ENCODE data around the gene GHRHR.

Gene GHRHR

GRCh38 chr7:30963842-30964241, at the start of gene GHRHR:
Gene GHRHR, plus strand, starts transcription at chr7:30963953. Its CDS starts 116 bp downstream, at chr7:30964069.
- no peak for DNase-seq (ENCODE audit: low spot score)

DNA sequence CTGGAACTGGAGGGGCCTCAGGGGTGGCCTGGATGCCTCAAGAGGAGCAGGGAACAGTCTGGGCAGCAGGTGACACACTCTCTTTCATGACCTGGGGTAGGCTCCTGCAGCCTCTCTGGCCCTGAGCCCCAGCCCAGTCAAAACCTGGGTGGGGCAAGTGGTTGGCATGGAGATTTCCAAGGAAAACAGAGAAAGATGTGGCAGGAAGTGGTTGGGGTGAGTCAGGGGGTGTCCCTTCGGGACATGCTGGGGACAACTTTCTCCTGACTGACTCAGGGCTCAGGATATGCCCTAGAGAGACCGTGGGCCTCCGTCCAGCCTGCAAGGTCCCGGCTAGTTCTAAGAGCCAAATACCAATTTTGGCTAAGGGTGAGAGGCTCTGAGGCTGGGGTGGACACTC, 49.2 kb upstream of the GHRHR start:
- peak; percentile 88 for DNase-seq (ENCODE audit: low spot score)

- peak; percentile 56 for DNase-seq (ENCODE audit: low spot score)
Observed at GRCh38 chr7:30915005-30915601, 48.6 kb upstream of the GHRHR start.

DNA sequence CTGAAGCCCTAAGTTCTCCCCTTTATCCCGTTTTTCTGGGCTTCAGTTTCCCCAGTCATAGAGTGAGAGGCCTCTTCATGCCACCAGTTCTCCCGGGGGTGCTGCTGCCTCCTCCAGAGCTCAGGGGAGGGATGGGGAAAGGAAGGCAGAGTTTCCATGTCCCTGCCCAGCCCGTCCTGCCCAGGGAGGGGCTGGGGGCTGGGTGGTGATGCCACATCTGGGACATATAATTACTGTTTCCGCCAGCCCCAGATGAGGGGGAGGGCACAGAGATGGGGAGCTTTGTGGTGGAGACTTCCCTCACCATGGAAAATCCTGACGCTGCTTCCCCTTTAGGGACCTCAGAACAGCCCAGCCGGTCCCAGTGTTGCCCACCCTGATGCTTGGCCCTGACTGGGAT, 48.0 kb upstream of the GHRHR start:
- no peak for DNase-seq (ENCODE audit: low spot score)

DNA sequence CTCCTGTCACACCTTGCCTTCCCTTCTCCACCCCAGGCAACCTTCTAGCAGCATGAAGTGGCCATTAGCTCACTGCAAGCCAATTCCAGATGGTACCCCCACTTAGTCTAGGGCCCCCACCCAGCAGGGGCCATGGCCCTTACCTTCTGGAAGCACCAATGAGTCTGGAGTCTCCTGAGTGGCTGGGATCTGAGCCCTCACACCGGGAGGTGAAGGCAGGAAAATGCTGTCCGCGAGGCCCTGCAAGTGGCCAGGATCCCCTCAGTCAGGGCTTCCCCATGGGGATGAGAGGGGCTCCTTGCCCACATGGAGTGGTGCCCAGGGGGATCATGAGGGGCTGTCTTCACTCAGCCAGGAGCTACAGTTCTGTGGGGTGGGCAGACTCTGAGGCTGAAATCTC, 47.5 kb upstream of the GHRHR start:
- DNase-seq (ENCODE audit: low spot score) = no peak

GRCh38 chr7:30916767-30917166, 47.0 kb upstream of the GHRHR start:
- DNase-seq (ENCODE audit: low spot score) = no peak

DNA sequence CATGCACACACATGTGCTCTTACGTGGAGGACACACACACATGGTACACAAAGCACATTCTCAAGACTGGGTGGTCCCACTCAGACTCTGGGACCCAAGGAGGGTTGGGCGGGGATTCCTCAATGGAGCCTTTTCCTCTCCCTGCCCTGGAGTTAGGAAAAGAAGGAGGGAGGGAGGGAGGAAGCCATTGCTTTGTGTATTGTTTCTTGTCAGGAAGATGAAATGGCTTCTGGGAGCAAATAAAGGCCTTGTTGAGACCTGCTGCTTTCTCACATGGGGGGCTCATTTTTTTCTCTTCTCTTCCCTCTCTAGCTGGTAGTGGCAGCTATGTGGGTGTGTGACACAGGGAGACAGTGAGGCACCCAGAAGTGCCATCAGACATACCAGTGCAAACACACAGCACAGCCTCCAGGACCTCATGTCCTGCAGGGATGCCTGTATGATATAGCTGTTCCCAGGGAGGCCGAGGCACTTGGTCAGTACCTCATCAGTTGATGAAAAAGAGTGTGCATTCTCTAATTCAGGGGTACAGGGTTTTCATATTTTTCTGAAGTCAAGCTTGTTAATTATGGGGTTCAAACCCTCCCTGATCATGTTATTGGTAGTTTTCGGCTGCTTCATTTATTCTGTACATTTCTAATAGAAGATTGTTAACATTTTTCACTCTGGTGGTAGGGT, 46.4 kb upstream of the GHRHR start:
- DNase-seq (ENCODE audit: low spot score) = no peak

DNA sequence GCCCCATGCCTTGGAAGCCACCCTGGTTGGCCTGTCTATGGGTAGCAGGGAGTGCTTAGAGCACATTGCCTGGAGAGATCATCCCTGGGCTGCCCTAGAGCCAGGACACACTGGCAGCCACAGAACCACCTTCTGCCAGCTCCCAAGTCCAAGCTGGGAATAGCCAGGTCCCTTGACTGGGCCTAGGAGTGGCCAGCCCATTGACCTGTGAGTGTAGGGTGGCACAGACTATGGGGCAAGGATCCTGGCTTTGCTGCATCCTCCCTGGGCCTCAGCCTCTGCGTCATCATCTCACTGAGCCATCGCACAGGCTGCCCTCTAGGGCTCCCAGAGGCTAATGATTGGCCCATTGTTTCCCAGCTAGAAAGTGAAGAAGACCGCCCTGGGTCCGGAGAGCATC, 45.1 kb upstream of the GHRHR start:
- DNase-seq (ENCODE audit: low spot score) = no peak

- DNase-seq (ENCODE audit: low spot score) = peak; percentile 62
Observed at GRCh38 chr7:30920021-30920583, 43.7 kb upstream of the GHRHR start.

DNA sequence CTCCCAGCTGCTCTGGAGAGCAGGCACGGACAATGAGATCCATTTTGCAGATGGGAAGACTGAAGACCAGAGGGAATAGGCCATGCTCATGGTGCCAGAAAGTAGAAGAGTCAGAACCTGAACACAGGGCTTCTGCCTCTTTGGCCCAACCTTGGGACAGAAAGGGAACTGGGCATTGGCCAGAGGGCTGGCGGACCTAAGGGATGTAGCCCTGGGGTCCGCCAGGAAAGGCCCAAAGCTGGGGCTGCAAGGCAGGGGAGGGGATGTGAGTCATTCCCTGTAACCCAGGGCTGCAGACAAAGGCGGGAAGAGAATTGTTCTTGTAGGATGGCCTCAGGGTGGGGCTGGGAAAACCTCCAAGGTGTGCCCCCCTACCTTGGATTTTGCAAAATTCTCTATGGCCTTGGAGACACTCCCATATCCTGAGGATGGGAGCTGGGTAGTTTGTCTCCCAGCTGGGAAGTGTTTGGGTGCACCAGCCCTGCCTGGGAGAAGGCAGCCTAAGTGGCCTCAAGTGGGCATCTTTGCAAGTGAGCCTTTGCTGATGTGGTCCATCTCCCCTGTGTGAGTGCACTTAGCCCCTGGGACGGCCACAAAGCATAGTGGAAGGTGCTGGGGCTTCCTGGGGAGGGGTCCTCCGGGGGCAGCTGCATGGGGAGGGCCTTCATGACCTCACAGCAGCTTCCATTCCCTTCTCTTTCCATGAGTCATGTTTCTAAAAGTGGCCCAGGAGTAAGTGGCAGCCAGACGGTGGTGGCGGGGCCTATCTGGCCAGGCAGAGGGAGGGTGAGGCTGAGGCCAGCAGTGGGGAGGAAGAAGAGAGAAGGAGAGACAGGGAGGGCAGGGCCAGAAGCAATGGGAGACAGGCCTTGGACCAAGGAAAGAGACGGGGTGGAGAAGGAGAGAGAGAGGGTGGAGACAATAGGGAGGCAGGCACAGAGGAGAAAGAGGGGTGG, 42.9 kb upstream of the GHRHR start:
- DNase-seq (ENCODE audit: low spot score) = peak; percentile 77

DNA sequence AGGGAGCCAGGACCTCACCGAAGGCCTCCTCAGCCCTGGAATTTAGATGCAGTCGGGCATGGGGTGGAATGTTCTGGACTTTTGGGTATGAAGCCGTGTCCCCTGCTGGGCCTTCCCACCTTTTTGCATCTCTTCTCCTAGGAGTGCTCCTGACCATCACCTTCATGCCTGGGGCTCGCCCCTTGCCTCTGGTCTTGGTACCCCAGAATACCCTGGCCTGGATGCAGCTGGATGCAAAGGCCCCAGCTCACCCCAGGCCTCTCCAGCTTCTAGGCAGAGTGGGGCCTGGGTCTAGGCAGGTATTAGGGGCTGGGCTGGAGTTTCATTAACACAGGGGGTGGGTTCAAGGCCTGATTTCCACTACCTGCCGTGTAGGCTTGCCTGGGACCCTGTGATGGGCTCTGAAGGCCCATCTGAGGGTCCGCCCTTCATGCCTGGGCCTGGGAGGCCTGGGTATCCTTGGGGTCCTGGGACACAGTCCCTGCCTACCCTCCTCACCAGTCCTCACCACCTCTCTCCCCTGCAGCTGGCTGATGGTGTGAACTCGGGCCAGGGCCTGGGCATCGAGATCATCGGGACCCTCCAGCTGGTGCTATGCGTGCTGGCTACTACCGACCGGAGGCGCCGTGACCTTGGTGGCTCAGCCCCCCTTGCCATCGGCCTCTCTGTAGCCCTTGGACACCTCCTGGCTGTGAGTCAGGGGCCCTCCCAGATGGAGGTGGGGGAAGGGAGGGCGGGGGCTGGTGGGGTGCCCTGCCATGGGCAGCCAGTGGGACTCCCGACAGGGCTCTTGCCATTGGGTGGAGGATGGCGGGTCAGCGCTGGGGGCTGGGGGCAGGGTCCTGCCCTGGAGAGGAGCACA, 42.0 kb upstream of the GHRHR start:
- no peak for DNase-seq (ENCODE audit: low spot score)

DNA sequence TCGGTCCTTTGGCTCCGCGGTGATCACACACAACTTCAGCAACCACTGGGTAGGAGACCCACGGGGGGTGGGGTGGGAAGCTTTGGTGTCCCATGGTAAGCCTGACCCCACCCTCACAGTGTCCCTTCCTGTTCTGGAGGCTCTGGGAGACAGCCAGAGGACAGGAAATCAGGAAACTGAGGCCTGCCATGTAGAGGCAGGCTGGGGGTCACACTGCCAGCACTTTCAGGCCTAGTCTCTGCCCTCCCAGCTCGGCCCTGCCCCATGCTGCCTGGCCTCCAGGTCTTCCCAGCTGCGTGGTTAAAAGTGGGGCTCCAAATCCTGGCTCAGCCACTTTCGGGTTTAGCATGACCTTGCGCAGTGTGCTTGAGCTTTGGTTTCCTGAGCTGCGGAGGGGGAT, 41.2 kb upstream of the GHRHR start:
- no peak for DNase-seq (ENCODE audit: low spot score)

DNA sequence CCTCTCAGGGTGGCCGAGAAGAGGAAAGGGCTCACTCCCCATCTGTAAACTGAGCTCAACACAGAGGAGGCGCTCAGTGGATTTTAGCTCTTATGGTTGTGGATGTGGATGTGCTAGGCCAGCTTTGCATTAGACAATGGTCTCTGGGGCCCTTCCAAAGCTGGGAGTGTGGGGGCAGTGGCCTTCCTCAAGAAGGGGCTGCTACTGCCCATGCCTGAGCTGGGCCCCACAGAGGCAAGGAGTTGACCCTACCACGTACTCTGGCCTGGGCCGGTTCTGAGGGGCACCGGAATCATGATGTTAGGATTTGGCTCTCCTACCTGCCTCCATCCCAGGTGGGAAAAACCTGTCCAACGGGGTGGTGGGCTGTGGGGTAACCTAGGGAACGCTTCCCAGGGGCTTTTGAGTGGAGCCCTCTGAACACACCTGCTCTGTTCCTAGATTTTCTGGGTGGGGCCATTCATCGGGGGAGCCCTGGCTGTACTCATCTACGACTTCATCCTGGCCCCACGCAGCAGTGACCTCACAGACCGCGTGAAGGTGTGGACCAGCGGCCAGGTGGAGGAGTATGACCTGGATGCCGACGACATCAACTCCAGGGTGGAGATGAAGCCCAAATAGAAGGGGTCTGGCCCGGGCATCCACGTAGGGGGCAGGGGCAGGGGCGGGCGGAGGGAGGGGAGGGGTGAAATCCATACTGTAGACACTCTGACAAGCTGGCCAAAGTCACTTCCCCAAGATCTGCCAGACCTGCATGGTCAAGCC, 40.6 kb upstream of the GHRHR start:
- no peak for DNase-seq (ENCODE audit: low spot score)

DNA sequence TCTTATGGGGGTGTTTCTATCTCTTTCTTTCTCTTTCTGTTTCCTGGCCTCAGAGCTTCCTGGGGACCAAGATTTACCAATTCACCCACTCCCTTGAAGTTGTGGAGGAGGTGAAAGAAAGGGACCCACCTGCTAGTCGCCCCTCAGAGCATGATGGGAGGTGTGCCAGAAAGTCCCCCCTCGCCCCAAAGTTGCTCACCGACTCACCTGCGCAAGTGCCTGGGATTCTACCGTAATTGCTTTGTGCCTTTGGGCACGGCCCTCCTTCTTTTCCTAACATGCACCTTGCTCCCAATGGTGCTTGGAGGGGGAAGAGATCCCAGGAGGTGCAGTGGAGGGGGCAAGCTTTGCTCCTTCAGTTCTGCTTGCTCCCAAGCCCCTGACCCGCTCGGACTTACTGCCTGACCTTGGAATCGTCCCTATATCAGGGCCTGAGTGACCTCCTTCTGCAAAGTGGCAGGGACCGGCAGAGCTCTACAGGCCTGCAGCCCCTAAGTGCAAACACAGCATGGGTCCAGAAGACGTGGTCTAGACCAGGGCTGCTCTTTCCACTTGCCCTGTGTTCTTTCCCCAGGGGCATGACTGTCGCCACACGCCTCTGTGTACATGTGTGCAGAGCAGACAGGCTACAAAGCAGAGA, 39.9 kb upstream of the GHRHR start:
- DNase-seq (ENCODE audit: low spot score) = no peak

- no peak for DNase-seq (ENCODE audit: low spot score)
Observed at GRCh38 chr7:30924624-30925023, 39.1 kb upstream of the GHRHR start.

DNA sequence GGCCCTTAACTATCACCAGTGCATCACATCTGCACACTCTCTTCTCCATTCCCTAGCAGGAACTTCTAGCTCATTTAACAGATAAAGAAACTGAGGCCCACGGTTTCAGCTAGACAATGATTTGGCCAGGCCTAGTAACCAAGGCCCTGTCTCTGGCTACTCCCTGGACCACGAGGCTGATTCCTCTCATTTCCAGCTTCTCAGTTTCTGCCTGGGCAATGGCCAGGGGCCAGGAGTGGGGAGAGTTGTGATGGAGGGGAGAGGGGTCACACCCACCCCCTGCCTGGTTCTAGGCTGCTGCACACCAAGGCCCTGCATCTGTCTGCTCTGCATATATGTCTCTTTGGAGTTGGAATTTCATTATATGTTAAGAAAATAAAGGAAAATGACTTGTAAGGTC, 38.6 kb upstream of the GHRHR start:
- DNase-seq (ENCODE audit: low spot score) = no peak

DNA sequence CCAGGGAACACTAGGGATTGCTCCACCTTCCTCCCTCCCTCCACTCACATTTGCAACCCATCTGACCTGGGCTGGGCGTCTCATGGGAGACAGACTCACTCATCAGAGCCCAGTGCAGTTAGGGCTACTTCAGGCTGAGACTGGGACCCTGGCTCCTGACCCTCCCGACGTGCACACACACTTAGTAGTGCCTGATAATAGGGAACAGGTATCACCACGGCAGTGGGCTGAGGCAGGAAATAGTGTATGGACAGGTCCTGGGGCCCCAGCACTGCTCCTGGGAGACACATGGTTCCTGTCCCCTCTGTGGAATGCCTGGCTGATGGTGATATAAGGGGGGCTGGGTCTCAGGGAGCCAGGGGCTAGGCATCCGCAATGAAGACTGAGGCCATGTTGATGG, 37.8 kb upstream of the GHRHR start:
- no peak for DNase-seq (ENCODE audit: low spot score)

GRCh38 chr7:30926313-30926712, 37.4 kb upstream of the GHRHR start:
- DNase-seq (ENCODE audit: low spot score) = no peak

GRCh38 chr7:30927040-30927439, 36.7 kb upstream of the GHRHR start:
- no peak for DNase-seq (ENCODE audit: low spot score)

- no peak for DNase-seq (ENCODE audit: low spot score)
Observed at GRCh38 chr7:30927559-30927958, 36.2 kb upstream of the GHRHR start.

All from AG08395 (cell line).